ENCODE results near the gene PMFBP1.
"Not testable (repeated sequence)": the region's sequence is repeated elsewhere in the genome, so short reads cannot be mapped to it uniquely, and the experiment has no call there.

Gene PMFBP1

DNA sequence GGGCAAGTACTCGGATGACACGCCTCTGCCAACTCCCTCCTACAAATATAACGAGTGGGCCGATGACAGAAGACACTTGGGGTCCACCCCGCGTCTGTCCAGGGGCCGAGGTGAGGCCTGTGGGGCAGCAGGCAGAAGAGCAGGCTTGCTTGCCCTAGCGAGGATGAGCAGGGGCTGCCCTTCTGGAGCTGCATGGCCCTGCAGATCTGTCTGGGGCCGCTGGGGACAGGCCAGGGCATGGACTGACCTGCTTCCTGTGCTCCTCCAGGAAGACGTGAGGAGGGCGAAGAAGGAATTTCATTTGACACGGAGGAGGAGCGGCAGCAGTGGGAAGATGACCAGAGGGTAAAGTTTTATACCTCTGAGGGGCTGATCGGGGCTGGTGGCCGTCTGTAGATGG lies 73.0 kb downstream of the PMFBP1 start:
- DNase-seq, result no peak

GRCh38 chr16:72094266-72094610 lies 77.7 kb downstream of the PMFBP1 start:
- DNase-seq, result no peak

DNA sequence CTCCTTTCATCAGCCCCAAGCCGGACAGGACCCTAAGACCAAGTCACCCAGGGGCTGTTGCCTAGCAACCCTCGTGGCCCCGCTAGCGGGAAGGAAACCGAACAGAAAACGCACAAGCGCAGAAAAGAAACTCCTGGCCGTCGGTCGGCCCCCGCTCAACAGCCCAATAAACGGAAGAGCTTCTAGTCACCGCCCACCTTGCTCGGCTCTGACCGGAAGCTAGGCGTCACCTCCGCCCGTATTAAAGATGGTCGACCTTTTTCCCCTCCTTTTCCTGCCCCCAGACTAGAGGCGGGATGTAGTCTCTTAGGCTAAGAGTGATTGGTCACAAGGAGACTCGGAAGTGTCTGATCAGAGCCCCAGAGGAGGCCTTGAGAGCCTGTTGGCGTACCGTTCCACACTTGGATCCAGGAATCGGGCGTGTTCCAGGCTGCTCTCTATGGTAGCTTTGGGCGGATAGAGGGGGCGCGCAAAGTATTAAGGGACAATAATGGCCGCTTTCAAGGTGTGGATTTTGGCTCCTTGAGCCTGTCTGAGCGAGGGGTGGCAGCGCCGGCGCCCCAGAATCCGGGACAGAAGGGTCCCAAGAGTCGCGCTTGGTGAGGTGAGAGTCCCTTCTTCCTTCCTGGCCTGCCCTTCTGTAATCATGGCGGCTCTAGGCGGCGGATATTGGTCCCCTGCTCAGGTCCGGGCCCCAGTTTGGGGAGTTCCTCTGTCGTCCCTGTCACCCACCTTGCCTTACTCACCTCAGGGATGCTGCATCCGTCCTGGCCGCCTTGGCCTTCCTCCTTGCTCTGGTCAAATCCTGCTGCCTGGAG lies 78.3 kb downstream of the PMFBP1 start, which contains the start of the genes DHX38 and TXNL4B:
Gene DHX38, plus strand, starts transcription at position 400 of the 818 bp plus-strand sequence. CDS start 2,311 bp downstream, outside the sequence.
Gene TXNL4B, minus strand, starts transcription at position 173 of the 818 bp plus-strand sequence. CDS start 2,871 bp downstream, outside the sequence.
- peak; percentile 99 for DNase-seq

DNA sequence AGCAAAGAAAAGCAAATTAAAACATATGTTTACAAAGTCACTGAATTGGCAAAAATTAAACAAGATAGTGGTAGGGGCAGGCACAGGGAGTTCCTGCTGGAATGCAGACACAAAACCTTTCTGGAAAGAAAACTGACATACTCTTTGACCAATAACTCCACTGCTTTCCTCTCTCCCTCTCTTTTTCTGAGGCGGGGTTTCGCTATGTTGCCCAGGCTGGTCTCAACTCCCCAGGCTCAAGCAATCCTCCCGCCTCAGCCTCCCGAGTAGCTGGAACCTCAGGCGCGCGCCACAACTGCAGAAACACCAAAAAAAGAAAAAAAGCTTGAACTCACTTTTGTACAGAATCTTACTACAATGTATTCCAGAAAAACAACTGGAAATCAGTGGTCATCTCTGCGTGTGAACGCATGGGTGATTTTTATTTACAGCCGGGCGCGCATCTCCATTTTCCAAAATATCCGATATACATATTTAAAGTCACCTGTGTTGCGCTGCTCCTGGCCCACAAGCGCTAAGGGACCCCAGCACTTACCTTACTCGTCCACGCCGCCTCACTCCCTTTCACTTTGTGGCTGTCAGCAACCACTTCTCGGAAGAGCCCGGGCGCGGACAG lies 79.0 kb downstream of the PMFBP1 start:
- no peak for DNase-seq

- DNase-seq, result no peak
These were observed 80.7 kb downstream of the PMFBP1 start for GRCh38 chr16:72091217-72091616.

DNA sequence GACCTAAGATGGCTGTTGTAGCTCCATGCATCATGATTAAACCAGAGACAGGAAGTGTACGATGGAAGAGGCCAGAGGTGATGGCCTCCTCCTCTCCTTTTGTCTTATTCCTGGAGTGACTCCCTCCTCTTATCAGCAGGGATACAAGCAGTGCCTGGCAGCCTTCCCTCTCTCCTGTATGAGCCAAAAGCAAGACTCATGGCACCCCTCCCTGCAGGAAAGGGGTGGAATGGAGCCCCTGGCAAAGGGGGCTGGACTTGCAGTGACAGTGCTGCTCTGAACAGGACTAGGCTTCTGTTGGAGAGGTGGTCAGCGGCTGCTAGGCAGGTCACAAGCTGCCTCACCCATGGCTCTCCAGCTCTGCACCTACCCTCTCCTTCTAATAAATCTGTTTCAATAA lies 87.0 kb downstream of the PMFBP1 start:
- DNase-seq, result no peak

DNA sequence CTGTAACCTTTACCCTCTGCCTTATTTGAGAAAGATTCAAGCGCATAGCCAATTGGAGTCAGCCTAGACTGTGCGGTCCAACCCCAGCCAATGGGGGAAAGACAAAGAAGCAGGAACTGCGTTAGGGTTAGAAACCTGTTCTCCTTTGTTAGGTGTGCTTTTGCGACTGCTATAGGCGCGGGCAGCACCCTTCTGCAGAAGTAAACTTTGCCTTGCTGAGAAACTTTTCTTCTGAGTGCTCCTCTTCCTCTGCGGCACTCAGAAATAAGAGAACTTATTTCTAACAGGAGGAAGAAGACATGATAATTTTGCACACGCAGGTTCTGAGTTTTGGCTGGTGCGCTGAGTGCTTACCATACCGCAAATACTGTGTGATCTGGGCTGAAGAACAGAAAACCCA lies 87.5 kb downstream of the PMFBP1 start:
- DNase-seq, result no peak

DNA sequence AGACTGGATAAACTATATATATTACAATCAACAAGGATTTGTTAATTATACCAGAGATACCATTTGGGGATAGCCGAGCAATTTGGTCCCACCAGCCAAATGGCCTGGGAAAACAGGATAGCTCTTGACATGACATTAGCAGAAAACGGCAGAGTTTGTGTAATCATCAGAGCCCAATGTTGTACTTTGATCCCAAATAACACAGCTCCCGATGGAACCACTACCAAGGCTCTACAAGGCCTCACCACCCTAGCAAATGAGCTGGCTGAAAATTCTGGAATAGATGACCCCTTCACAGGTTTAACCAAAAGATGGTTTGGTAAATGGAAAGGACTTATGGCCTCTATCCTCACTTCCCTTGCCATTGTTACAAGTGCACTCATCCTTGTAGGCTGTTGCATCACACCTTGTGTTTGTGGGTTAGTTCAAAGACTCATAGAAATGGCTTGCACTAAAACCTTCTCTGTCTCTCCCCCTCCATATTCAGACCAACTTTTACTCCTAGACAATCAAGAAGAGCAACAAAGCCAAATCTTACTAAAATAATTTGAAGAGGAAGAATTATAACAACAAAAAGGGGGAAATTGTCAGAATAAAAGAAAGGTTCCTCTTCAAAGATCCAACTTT lies 88.1 kb downstream of the PMFBP1 start:
- DNase-seq, result no peak

DNA sequence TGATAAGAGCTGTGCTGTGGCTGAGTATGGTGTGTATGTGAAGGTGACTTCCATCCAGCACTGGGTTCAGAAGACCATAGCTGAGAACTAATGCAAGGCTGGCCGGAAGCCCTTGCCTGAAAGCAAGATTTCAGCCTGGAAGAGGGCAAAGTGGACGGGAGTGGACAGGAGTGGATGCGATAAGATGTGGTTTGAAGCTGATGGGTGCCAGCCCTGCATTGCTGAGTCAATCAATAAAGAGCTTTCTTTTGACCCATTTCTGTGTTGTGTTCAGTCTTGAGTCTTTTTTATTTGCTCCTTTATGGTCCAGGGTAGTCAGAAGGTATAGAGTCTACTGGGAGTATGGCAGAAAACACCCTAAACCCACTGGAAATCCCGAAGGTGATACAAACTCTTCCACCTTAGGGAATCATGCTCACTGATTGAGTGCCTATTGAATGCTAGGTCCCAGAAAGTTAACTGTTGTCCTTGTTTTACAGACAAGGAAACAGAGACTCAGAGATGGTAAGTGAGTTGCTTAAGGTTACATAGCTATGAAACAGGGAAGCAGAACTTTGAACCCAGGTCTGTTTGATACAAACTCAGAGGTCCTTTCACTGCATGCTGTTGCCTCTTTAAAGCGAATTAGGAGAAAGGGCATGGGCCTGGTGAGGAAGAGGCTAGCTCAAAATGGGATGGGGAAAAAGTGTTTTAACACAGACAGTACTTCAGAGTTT lies 94.8 kb downstream of the PMFBP1 start:
- DNase-seq, result not testable (repeated sequence)

DNA sequence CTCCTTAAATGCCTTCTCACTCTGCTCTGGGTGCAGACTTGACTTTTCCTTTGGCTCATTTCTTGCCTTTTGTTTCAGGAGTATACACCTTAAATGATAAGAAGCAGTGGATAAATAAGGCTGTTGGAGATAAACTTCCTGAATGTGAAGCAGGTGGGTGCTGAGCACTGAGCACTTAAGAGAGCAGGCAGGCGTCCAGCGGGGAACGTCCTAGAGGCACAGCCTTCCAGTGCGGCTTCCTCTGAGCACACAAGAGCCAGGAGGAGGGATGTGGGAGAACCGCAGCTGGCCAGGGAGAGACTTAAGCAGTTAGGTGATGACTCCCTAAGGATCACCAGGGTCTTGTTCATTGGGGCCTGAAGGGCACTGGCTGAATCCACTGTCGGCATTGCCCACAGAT lies 96.9 kb downstream of the PMFBP1 start:
- DNase-seq, result not testable (repeated sequence)

- no peak for DNase-seq
These were observed 98.3 kb downstream of the PMFBP1 start for GRCh38 chr16:72073560-72074230.

DNA sequence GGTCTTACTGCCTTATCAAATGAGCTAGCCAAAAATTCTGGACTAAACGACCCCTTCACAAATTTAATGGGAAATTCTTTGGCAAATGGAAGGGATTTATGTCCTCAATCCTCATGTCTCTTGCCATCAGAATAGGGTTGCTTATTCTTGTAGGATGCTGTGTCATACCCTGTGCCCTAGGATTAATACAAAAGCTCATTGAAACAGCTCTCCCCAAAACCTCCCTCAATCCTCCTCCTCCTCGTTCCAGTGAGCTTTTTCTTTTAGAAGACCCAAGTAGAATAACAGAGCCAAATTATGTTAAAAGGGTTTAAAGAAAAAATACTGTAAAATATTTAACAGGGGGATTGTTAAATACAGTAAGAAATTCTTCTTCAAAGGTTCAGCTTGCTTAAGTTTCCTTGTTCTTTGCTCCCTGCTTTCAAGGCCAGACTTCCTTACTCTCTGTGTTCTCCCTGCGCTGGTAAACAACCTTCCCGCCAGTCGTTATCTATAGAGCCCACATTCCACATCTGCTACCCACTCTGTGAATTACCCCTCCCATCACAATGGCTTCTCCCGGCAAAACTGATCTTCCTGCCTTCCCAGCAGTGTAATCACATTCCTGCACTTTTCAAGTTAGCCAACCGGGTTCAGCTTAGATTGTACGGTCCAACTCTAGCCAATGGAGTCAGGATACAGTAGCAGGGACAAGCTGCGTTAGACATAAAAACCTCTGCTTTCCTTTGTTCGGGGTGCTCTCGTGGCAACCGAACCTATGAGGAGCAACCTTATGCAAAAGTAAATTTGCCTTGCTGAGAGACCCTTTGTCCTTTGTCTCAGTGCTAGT lies 99.2 kb downstream of the PMFBP1 start:
- DNase-seq, result no peak
